Measurements from ENCODE around the gene SYT1. TPM values are rescaled to one million over a fixed set of nuclear protein-coding genes. Genes with fewer than 3 reads are reported as not detected.

The SYT1 gene
- total RNA-seq, 1 donor from 2014 or later, result 13.0 TPM

- Mint-ChIP-seq H3K4me3 (ENCODE audit: unreplicated experiment) (no peak overlapping the region), H3K4me1 (ENCODE audit: unreplicated experiment) (no peaks in the 10 kb centered on the region), H3K36me3 (ENCODE audit: low read depth, unreplicated experiment) (no peaks in the 10 kb centered on the region), H3K27ac (ENCODE audit: unreplicated experiment) (no peak overlapping the region), H3K9me3 (ENCODE audit: unreplicated experiment) (no peaks in the 10 kb centered on the region), H3K27me3 (ENCODE audit: unreplicated experiment) (no peaks in the 10 kb centered on the region)
- no peak for TF ChIP-seq CTCF (IDR thresholded peaks at IDR 0.05; ENCODE audit: unreplicated experiment)
- DNase-seq (ENCODE audit: low spot score), result no peak
Observed at GRCh38 chr12:79057540-79057939, 193.0 kb downstream of the SYT1 start.

- no peak overlapping the region for H3K27ac Mint-ChIP-seq (ENCODE audit: unreplicated experiment)
- H3K9me3 Mint-ChIP-seq (ENCODE audit: unreplicated experiment), result no peaks in the 10 kb centered on the region
- peaks cover 5% of the 10 kb centered on the region for H3K4me1 Mint-ChIP-seq (ENCODE audit: unreplicated experiment)
Observed at GRCh38 chr12:79058342-79058741, 193.8 kb downstream of the SYT1 start.

GRCh38 chr12:79059557-79059956, 195.0 kb downstream of the SYT1 start:
- TF ChIP-seq CTCF (IDR thresholded peaks at IDR 0.05; ENCODE audit: unreplicated experiment), result no peak
- Mint-ChIP-seq H3K9me3 (ENCODE audit: unreplicated experiment) (no peaks in the 10 kb centered on the region), H3K36me3 (ENCODE audit: low read depth, unreplicated experiment) (no peaks in the 10 kb centered on the region), H3K4me3 (ENCODE audit: unreplicated experiment) (no peak overlapping the region), H3K27me3 (ENCODE audit: unreplicated experiment) (no peaks in the 10 kb centered on the region), H3K4me1 (ENCODE audit: unreplicated experiment) (peaks cover 11% of the 10 kb centered on the region), H3K27ac (ENCODE audit: unreplicated experiment) (no peak overlapping the region)
- no peak for DNase-seq (ENCODE audit: low spot score)

More at GRCh38 chr12:79058342-79058741, 193.8 kb downstream of the SYT1 start:
- no peak for TF ChIP-seq CTCF (IDR thresholded peaks at IDR 0.05; ENCODE audit: unreplicated experiment)
- no peak for DNase-seq (ENCODE audit: low spot score)
- no peak overlapping the region for H3K4me3 Mint-ChIP-seq (ENCODE audit: unreplicated experiment)
- H3K27me3 Mint-ChIP-seq (ENCODE audit: unreplicated experiment), result no peaks in the 10 kb centered on the region
- H3K36me3 Mint-ChIP-seq (ENCODE audit: low read depth, unreplicated experiment), result no peaks in the 10 kb centered on the region

GRCh38 chr12:79063258-79063657, 198.7 kb downstream of the SYT1 start:
- no peak overlapping the region for H3K4me3 Mint-ChIP-seq (ENCODE audit: unreplicated experiment)
- DNase-seq (ENCODE audit: low spot score), result no peak
- peaks cover 11% of the 10 kb centered on the region for H3K4me1 Mint-ChIP-seq (ENCODE audit: unreplicated experiment)
- no peaks in the 10 kb centered on the region for H3K36me3 Mint-ChIP-seq (ENCODE audit: low read depth, unreplicated experiment)
- TF ChIP-seq CTCF (IDR thresholded peaks at IDR 0.05; ENCODE audit: unreplicated experiment), result no peak
- H3K27ac Mint-ChIP-seq (ENCODE audit: unreplicated experiment), result peak overlapping the region; percentile 57
- H3K27me3 Mint-ChIP-seq (ENCODE audit: unreplicated experiment), result no peaks in the 10 kb centered on the region
- H3K9me3 Mint-ChIP-seq (ENCODE audit: unreplicated experiment), result no peaks in the 10 kb centered on the region

- Mint-ChIP-seq H3K9me3 (ENCODE audit: unreplicated experiment) (no peaks in the 10 kb centered on the region), H3K27ac (ENCODE audit: unreplicated experiment) (no peak overlapping the region), H3K27me3 (ENCODE audit: unreplicated experiment) (no peaks in the 10 kb centered on the region), H3K4me1 (ENCODE audit: unreplicated experiment) (peaks cover 9% of the 10 kb centered on the region), H3K4me3 (ENCODE audit: unreplicated experiment) (no peak overlapping the region), H3K36me3 (ENCODE audit: low read depth, unreplicated experiment) (no peaks in the 10 kb centered on the region)
- TF ChIP-seq CTCF (IDR thresholded peaks at IDR 0.05; ENCODE audit: unreplicated experiment), result no peak
- no peak for DNase-seq (ENCODE audit: low spot score)
Observed at GRCh38 chr12:79067977-79068376, 203.4 kb downstream of the SYT1 start.
